HG03095 (cell line): ENCODE measurements around the gene TBRG1.
"Not testable (repeated sequence)": the region's sequence is repeated elsewhere in the genome, so short reads cannot be mapped to it uniquely, and the experiment has no call there.

Experiments used
- ATAC-seq: cut with Tn5 transposase; IDR thresholded peaks from one replicate; pipeline ENCODE4 v1.9.1; 2021; ENCODE audit warnings: moderate library complexity; ENCODE audit not compliant: unreplicated experiment

Gene TBRG1

DNA sequence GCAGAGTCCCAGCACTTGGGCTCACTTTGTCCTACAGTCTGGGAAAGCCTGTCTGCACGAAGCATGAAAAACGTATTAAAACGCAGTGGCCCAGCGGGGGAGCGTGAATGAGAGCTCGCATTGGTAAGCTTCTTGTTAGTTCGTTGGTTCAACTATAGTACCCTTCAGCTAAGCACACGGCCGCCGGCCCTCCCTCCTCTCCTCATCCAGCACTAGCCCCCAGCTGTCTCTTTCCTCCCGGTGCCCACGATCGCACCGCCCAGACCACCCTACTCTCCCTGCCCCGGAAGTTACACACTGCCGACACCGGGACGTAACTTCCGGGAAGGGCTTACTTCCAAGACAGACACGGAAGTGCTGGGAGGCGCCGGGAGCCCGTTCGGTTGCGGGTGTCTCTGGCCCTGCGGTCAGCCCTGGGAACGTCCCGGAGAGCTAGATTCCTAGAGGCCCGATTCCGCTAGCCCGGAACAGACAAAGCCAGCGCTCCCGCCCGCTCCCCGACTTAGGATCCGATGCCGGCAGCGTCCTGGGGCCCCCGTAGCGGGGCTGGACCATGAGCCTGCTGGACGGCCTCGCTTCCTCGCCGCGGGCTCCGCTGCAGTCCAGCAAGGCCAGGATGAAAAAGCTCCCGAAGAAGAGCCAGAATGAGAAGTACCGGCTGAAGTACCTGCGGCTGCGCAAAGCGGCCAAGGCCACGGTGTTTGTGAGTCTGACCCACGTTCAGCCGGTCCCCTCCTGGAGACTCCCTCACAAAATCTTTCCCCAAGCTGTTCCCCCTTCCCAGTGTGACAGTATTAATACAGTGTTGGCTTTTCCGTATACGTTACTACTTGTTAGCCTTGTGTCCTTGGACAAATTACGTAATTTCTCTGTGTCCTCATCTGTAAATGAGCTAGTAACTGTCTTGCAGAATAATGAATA, at the start of gene TBRG1:
TBRG1 (plus strand) TSS at position 334 of the 921 bp plus-strand sequence; CDS start at position 554, 220 bp downstream.
- peak; percentile 99 for ATAC-seq

DNA sequence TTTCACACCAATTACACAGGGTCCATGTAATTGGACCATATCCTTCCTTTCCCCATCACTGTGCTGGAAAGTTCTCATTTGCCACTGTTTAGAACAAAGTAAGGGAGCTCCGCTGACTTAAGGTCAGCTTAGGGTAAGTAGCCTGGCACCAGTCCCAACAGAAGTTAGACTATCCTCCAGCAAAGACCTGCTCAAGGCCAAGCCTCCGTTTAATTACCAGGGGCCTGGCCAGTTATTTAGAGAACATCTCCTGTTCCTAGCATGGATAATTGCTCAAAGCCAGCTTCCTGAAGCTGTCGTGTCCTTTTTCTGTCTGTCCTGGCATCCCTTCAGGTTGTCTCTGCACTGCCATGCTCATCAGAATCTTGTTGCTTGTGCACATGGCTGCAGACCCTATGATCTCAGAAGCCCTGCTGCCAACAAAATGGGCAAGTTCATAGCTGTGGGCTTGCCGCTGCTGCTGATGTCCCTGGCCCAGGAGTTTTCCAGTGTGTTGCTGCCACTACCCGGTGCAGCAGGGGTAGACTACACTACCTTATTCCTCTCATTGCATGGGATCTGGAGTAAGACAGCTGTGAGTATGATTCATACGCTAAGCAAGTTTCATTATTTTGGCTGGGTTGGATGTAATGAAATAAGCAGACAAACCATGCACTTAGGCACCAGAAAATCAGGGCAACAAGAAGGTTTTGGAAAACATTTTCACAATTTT, 44.8 kb upstream of the TBRG1 start:
- no peak for ATAC-seq

- no peak for ATAC-seq
These were observed 43.9 kb upstream of the TBRG1 start for GRCh38 chr11:124578761-124579160.

GRCh38 chr11:124581817-124582216, 40.8 kb upstream of the TBRG1 start:
- ATAC-seq, result no peak

DNA sequence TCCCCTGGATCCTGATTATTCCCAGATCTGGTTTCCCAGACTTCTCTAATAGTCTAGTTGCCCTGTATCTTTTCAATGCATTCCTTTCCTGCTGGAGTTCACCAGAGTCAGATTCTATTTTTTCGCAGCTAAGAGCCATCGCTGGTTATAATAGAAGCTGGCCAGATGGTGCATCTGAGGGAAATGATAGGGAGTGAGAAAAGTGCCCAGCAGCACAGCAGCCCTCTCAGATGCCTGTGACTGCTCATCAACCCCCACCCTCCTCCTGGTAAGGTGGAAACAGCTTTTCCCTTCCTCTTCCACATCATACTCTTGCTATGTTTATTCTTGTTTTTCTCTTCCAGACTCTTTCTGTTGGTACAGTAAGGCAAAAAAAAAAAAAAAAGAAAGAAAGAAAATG, 40.1 kb upstream of the TBRG1 start:
- ATAC-seq, result no peak

DNA sequence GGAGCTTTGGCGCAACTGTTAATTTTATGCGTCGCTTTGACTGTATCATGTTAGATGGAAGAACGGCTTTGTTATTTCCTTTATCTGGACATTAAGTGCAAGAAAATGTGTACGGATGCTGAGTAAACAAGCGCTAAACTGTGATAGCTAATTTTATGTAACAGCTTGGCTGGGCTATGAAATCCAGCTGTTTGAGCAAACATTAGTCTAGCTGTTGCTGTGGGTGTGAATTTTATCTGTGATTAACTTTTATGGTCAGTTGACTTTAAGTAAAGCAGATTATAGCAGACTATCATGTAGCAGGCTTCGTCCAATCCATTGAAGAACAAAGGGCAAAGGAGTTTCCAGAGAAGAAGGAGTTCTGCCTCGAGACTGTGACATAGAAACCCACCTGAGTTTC, 38.9 kb upstream of the TBRG1 start:
- no peak for ATAC-seq

GRCh38 chr11:124584681-124585372, 37.8 kb upstream of the TBRG1 start:
- no peak for ATAC-seq

DNA sequence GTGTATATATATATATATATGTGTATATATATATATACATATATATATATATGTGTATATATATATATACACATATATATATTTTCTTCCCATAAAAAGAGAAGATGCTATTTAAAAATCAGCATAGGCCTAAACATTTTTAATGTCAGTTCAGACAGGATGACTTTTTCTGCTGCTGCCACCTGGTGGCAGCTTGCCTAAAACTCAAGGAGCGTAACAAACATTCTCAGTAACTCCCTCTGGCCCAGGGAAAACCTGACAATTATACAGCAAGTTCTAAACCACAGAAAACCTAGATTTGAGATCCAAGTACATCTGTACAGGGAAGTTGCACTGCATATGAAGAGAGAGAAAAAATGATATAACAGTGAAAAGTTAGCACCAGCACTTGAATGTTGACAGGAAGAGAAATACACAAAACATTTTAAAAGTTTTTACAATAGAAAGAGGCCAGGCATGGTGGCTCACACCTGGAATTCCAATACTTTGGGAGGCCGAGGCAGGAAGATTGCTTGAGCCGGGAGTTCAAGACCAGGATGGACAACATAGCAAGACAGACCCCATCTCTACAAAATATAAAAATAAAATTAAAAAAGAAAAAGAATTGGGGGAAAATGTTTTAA, 36.3 kb upstream of the TBRG1 start:
- ATAC-seq, result peak; percentile 60

DNA sequence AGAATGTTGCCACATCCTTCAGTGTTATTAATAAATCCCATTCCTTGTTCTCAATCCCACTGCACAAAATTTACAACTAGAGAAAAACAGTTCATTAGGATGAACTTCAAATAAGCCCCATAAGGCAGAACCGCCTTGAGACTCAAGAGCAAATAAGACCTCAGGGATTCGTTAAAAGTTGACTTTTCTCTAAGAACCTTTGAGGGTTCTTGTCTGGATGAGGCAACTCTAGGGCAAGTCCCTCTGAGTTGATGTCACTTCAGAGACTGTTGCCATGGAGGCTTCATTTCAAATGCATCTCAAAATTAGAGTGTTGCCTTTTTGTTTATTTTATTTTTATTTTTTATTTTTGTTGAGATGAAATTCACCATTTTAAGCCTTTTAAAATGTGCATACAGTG, 31.2 kb upstream of the TBRG1 start:
- ATAC-seq, result no peak

DNA sequence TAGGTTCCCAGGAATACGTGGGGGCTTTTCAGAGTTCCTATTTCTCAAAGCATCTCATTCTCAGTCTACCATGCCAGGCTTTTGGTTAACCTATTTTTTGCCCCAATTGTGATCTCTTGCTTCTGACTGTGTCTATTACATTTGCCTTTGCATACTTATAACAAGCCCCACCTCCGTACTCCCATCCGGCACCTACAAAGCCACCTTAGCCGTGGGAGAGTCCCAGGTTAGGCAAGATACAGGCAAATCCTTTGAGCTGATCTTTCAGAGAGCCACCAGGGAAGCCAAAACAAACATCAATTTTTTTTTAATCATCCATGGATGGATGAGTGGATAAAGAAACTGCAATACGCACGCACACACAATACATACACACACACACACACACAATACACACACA, 30.0 kb upstream of the TBRG1 start:
- ATAC-seq, result no peak

- no peak for ATAC-seq
These were observed 27.4 kb upstream of the TBRG1 start for GRCh38 chr11:124595302-124595701.

DNA sequence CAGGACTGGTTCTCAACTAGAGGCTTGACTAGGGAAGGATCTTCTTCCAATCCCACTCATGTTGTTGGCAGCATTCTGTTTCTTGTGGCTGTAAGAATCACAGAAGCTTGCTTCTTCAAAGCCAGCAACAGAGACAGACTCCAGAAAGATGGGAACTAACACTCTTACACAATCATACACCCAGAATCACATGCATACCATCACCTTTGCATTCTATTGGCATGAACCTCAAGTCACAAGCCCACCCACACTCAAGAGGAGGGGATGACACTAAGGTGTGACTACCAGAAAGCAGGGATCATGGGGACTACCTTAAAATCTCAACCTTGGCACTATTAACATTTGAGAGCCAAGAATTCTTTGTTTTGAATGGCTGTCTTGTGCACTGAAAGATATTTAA, 25.0 kb upstream of the TBRG1 start:
- ATAC-seq, result no peak

DNA sequence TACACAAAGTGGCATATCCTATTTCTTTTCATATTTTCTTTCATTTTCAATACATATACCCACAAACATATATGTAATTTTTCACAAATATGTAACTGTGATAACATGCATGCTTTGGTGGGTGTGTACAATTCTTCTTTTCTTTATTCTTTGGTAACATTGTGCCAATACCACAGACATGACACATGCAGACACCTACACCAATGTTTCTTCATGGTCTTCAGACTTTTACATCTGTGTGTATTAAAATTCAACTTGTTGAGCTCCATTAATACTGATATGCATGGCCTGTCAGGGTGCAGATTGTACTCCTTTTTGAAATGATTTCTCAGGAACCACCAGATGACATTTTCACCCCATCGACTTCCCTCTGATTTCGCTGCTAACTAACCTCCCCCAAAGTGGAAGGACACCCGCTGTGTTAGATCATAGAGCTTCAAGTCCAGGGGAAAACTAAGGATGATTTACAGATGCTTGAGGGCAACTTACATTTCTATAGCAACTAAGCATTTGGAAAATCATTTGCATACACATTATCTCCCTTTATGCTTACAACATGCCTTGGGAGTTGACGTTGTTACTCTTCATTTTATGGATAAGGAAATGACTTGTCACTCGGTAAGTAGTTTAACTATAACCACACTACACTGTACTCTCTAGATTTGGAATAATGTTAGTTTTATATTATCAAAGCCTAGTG, 21.9 kb upstream of the TBRG1 start:
- ATAC-seq, result no peak

DNA sequence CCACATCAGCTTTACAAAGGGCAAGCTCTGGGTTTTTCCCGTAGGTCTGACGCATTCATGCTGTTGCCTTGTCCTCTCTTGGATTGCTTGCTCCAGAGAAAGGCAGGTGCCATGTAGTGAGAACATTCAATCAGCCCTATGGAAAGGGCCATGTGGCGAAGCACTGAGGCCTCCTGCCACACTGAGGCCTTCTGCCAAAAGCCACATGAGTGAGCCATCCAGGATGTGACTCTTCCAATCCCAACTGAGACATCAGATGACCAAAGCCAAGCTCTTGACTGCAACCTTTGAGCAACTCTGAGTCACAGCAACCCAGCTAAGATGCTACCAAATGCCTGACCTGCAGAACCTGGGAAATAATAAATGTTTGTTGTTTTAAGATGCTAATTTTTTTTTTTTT, 20.5 kb upstream of the TBRG1 start:
- no peak for ATAC-seq

- not testable (repeated sequence) for ATAC-seq
These were observed 19.9 kb upstream of the TBRG1 start for GRCh38 chr11:124602723-124603122.

DNA sequence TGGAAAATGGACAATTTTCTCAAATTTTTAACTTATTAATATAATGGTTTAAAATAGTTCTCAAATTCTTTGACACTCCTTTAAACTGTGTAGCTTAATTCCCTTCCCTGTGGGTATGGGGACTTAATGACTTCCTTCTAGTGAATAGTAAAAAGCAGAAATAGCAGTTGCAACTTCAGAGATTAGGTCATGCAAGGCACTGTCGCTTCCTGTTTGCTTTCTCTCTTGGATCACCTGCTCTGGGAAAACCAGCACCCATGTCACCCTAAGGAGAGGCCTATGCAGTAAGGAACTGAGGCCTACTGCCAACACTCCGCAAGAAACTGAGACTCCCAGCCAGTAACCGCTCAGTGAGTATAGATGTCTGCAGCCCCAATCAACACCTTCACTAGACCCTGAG, 16.9 kb upstream of the TBRG1 start:
- no peak for ATAC-seq

DNA sequence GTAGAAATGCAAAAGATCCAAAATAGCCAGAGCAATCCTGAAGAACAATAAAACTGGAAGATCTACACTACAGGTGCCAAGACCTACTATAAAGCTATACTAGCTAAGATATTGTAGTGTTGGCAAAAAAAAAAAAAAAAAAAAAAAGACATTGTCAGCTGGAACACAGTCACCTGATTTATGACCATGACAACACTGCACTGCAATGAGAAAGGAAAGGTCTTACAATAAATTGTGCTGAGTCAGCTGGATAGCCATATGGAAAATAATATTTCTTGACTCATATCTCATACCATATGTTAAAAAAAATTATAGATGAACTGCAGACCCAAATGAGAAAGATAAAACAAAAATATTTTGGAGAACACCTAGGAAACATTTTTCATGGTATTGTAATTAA, 14.5 kb upstream of the TBRG1 start:
- no peak for ATAC-seq

- no peak for ATAC-seq
These were observed 12.4 kb upstream of the TBRG1 start for GRCh38 chr11:124610295-124610694.

DNA sequence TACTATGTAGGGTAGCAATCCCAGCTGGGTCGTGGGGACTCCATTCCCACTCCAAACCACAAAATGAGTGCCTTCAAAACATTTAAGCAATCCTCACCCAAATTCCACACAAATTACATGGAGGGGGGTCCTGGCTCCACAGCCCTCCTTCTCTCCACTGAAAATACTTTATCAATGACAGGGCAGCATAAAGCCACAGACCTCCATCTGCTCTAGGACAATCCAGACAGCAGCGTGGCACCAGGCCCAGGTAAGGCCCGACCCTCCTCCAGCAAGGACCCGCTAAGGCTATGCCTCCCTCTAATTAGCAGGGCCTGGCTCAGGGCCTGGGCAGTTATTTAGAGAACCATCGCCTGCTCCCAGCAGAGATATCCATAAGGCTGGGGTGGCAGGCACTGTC, 11.6 kb upstream of the TBRG1 start, which contains the start of gene PANX3:
PANX3 (plus strand) TSS at position 365 of the 400 bp plus-strand sequence. CDS start 129 bp downstream, outside the sequence.
- no peak for ATAC-seq

DNA sequence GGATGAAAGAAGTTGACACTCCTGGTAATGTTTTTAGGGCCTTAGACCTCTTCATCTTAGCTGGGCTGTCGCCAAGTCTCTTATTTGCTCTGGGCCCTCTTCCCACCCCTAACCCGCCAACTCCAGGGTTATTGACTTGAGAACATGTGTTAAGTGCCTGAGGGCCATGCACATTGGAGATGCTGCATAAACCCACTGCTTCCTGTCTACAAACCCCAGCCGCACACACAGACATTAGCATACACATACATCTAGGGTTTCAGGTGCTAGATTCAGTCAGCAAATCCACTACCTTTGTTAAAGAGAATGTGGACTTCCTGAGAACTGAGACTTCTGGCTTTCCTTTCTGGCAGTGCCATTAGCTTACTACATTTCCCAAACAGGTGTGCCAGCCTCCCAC, 10.6 kb upstream of the TBRG1 start:
- ATAC-seq, result no peak
